Neutrophil (primary cell): ENCODE results near the gene CD58.

Experiments used
- H3K27ac ChIP-seq: fragments of 200-600 bp; sonication (generic); 2 replicates; pipeline ENCODE4 v1.5.1; 2016; ENCODE audit warnings: mild to moderate bottlenecking, moderate library complexity
- H3K27me3 ChIP-seq: fragments of 200-600 bp; sonication (generic); 2 replicates; pipeline ENCODE4 v1.6.0; 2016; ENCODE audit warnings: mild to moderate bottlenecking
- H3K36me3 ChIP-seq: fragments of 200-600 bp; sonication (generic); 2 replicates; pipeline ENCODE4 v1.5.1; 2017
- H3K4me1 ChIP-seq, 2 experiments: fragments of 200-600 bp in 1 of 2; sonication (generic) in 1 of 2; 1 replicate in 1 of 2; 2 replicates in 1 of 2; pipeline versions ENCODE4 v1.5.1 to v1.6.1; 2013 to 2016; ENCODE audit warnings: low read depth in 1 of 2, low read length in 1 of 2, mild to moderate bottlenecking in 1 of 2, moderate library complexity in 1 of 2; ENCODE audit not compliant: control insufficient read depth in 1 of 2, insufficient read depth in 1 of 2
- H3K4me3 ChIP-seq, 2 experiments: fragments of 200-600 bp in 1 of 2; sonication (generic) in 1 of 2; 1 replicate in 1 of 2; 2 replicates in 1 of 2; pipeline ENCODE4 v1.5.1; 2013 to 2016; ENCODE audit warnings: low read depth in 1 of 2, low read length in 1 of 2, mild to moderate bottlenecking in 1 of 2, moderate library complexity in 1 of 2
- H3K9me3 ChIP-seq: fragments of 200-600 bp; sonication (generic); 2 replicates; pipeline ENCODE4 v1.5.1; 2016
- TF ChIP-seq, protein P1 (sequence below): fragments of 200-600 bp; sonication (generic); IDR thresholded peaks from 2 replicates; pipeline ENCODE4 v1.5.1; 2016; ENCODE audit warnings: antibody characterized with exemption

CD58 gene

DNA sequence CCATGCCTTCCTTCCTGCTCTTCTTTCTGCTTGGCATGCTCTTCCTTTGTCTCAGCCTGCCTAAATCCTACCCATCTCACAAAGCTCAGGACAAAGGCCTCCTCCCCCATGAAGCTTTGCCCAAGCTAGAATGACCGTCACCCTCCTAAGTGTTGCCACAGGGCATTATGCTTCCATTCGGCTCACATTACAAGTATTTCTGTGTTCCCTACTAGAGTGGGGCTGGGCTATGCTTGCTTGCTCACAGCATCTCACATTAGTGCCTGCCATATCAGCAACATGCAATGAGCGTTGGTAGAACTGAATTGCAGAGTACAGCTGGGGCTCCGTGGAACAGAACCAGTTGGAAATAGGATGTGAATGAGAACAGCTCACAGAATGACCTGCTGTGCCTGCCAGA is 82.8 kb downstream of the CD58 start:
- H3K27me3 ChIP-seq: no peaks in the 10 kb centered on the region
- no peak overlapping the region for H3K4me3 ChIP-seq
- no peaks in the 10 kb centered on the region for H3K9me3 ChIP-seq
- TF ChIP-seq, protein P1, sequence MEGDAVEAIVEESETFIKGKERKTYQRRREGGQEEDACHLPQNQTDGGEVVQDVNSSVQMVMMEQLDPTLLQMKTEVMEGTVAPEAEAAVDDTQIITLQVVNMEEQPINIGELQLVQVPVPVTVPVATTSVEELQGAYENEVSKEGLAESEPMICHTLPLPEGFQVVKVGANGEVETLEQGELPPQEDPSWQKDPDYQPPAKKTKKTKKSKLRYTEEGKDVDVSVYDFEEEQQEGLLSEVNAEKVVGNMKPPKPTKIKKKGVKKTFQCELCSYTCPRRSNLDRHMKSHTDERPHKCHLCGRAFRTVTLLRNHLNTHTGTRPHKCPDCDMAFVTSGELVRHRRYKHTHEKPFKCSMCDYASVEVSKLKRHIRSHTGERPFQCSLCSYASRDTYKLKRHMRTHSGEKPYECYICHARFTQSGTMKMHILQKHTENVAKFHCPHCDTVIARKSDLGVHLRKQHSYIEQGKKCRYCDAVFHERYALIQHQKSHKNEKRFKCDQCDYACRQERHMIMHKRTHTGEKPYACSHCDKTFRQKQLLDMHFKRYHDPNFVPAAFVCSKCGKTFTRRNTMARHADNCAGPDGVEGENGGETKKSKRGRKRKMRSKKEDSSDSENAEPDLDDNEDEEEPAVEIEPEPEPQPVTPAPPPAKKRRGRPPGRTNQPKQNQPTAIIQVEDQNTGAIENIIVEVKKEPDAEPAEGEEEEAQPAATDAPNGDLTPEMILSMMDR: no peak
- peaks cover 9 to 11% of the 10 kb centered on the region in 2 experiments for H3K4me1 ChIP-seq
- H3K27ac ChIP-seq: no peak overlapping the region
- H3K36me3 ChIP-seq: no peaks in the 10 kb centered on the region

DNA sequence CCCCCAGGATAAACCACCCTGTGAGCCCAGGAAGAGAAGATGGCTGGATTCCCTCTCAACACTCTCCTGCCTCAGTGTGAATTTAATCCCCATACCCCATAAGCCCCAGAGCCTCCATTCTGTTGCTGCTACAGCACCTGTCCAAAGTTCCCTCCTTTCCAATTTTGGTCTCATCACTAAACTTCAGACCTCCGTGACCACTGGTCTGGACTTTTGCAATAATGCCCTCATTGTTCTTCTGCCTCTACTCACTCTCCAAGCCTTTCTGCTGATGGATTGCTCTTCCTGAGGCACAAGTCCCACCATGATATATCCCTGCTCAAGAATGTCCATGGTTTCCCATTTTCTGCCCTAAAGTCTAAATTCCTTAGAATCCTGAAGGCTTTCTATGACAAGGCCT is 83.2 kb downstream of the CD58 start:
- H3K4me1 ChIP-seq: peaks cover 9 to 11% of the 10 kb centered on the region in 2 experiments
- no peaks in the 10 kb centered on the region for H3K36me3 ChIP-seq
- no peak overlapping the region for H3K27ac ChIP-seq
- H3K9me3 ChIP-seq: no peaks in the 10 kb centered on the region
- no peak overlapping the region for H3K4me3 ChIP-seq
- H3K27me3 ChIP-seq: no peaks in the 10 kb centered on the region
- TF ChIP-seq, protein P1: no peak

DNA sequence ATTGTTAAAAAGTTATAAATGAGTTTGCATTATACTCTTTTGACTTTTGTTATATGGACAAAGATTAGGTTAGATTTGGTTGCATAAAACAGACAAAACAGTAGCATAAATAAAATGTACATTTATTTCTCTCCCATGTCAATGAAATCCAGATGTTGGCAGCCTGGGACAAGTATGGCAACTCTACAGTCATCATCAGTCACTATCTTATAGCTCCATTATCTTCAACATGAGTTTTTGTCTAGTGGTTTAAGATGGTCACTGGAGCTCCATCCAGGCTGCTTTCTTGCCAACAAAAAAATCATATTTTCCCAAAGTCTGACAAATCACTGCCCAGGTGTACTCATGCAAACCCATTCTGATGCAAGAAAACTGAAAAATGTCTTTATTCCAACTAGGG is 83.8 kb downstream of the CD58 start:
- Histone ChIP-seq H3K4me3 (no peak overlapping the region), H3K27me3 (no peaks in the 10 kb centered on the region), H3K4me1 (peaks cover 9 to 11% of the 10 kb centered on the region in 2 experiments), H3K27ac (no peak overlapping the region), H3K36me3 (no peaks in the 10 kb centered on the region), H3K9me3 (no peaks in the 10 kb centered on the region)
- TF ChIP-seq, protein P1: no peak

DNA sequence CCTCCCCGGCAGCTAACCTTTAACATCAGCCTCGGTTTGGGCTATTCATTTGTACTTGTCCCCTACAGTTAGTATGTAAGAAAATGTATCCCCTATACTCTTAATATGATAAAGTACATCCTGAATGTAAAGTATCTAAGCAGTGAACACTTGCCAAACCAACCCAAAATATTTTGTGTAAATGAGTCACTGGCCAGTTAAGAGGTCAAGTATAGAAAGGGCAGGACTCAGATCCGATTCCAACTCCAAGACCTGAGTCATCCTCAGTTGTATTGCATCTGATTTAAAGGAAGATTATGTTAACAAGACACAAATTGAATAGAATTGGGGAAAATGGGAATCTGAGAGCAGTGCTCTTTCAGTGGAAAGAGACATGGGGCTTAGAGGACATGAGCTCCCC is 84.4 kb downstream of the CD58 start:
- Histone ChIP-seq H3K4me1 (peaks cover 9 to 11% of the 10 kb centered on the region in 2 experiments), H3K27me3 (no peaks in the 10 kb centered on the region), H3K4me3 (no peak overlapping the region), H3K36me3 (no peaks in the 10 kb centered on the region), H3K9me3 (no peaks in the 10 kb centered on the region), H3K27ac (no peak overlapping the region)
- TF ChIP-seq, protein P1: no peak

DNA sequence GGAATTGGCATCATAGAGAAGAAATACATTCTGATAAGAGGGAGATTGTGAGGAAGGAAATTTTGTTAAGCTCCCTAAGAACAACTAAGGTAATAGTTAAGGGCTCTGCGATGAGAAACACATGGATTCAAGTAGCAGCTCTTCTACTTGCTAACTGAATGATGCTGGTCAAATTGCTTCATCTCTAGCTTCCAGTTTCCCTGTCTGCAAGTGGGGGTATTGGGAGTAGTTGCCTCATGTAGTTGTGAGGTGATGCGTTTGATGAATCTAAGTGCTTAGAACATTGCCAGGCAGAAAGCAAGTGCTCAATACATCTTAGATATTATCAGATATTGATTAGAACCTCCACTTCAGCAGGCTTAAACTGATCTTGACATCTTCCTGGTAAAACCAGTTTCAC is 84.8 kb downstream of the CD58 start:
- Histone ChIP-seq H3K27me3 (no peaks in the 10 kb centered on the region), H3K4me1 (peaks cover 9 to 11% of the 10 kb centered on the region in 2 experiments), H3K36me3 (no peaks in the 10 kb centered on the region), H3K4me3 (no peak overlapping the region), H3K9me3 (no peaks in the 10 kb centered on the region), H3K27ac (no peak overlapping the region)
- TF ChIP-seq, protein P1: no peak
